OCI-LY7 (cell line): ENCODE measurements around the gene ADSS1. TPM values are rescaled to one million over a fixed set of nuclear protein-coding genes. Genes with fewer than 3 reads are reported as not detected.

Source experiments
- BruUV-seq: library from RNA; stranded (reverse); fragments of 400-500 nt; replicated peaks from 2 replicates; lab custom pipeline; 2021; lab: Mats Ljungman, UMichigan
- CTCF ChIA-PET: fragments of 300-600 bp; sonication (Branson Sonifier 250); formaldehyde crosslinking; loops from one replicate; lab custom pipeline; 2022; ENCODE audit warnings: antibody characterized with exemption; ENCODE audit not compliant: unreplicated experiment; lab: Charles Lee
- POLR2A ChIA-PET: fragments of 300-600 bp; sonication (Branson Sonifier 250); formaldehyde crosslinking; loops from one replicate; lab custom pipeline; 2022; ENCODE audit warnings: antibody characterized with exemption; lab: Charles Lee
- DNase-seq: peaks from one replicate; pipeline ENCODE4 v3.0.0-alpha.2; 2015; ENCODE audit warnings: low spot score
- H2AFZ ChIP-seq: fragments of 200-600 bp; sonication (generic), shearing (Covaris generic); 2 replicates; pipeline ENCODE4 v1.6.1; 2014; ENCODE audit warnings: mild to moderate bottlenecking, antibody characterized with exemption, low read length, moderate library complexity
- H3K27ac ChIP-seq: fragments of 200-600 bp; sonication (generic); 2 replicates; pipeline ENCODE4 v1.5.1; 2014; ENCODE audit warnings: mixed run types, low read depth, mild to moderate bottlenecking, moderate library complexity, low read length, inconsistent platforms; ENCODE audit not compliant: poor library complexity, severe bottlenecking
- H3K36me3 ChIP-seq: fragments of 200-600 bp; sonication (generic); 2 replicates; pipeline ENCODE4 v1.6.1; 2014; ENCODE audit warnings: mild to moderate bottlenecking, antibody characterized with exemption, low read length, moderate library complexity, mixed read lengths; ENCODE audit not compliant: insufficient read depth
- H3K4me1 ChIP-seq: fragments of 200-600 bp; sonication (generic); 2 replicates; pipeline ENCODE4 v1.5.1; 2014; ENCODE audit warnings: mild to moderate bottlenecking, low read length; ENCODE audit not compliant: insufficient read depth, poor library complexity, severe bottlenecking
- H3K4me2 ChIP-seq: fragments of 200-600 bp; sonication (generic); 2 replicates; pipeline ENCODE4 v1.6.1; 2014; ENCODE audit warnings: mild to moderate bottlenecking, low read length
- H3K4me3 ChIP-seq: fragments of 200-600 bp; sonication (generic); 2 replicates; pipeline ENCODE4 v1.5.1; 2014; ENCODE audit warnings: mild to moderate bottlenecking, low read depth, low read length; ENCODE audit not compliant: poor library complexity, severe bottlenecking
- H3K79me2 ChIP-seq: fragments of 200-600 bp; sonication (generic); 2 replicates; pipeline ENCODE4 v1.6.1; 2016; ENCODE audit warnings: low read depth, mild to moderate bottlenecking, low read length, moderate library complexity, mixed read lengths; ENCODE audit not compliant: insufficient read depth
- H3K9me2 ChIP-seq: fragments of 200-600 bp; sonication (generic); 2 replicates; pipeline ENCODE4 v1.6.1; 2016; ENCODE audit warnings: mild to moderate bottlenecking, low read length, mixed read lengths; ENCODE audit not compliant: insufficient read depth
- H3K9me3 ChIP-seq: fragments of 200-600 bp; sonication (generic); 2 replicates; pipeline ENCODE4 v1.6.1; 2014; ENCODE audit warnings: mild to moderate bottlenecking, mixed run types, low read length, mixed read lengths
- H4K20me1 ChIP-seq: fragments of 200-600 bp; sonication (generic); 2 replicates; pipeline ENCODE4 v1.6.1; 2014; ENCODE audit warnings: mild to moderate bottlenecking, antibody characterized with exemption, low read length, moderate library complexity, mixed read lengths; ENCODE audit not compliant: insufficient read depth
- EZH2phosphoT487 ChIP-seq: fragments of 200-600 bp; sonication (generic); IDR thresholded peaks from 2 replicates; pipeline ENCODE4 v1.6.1; 2018; ENCODE audit warnings: low read depth, borderline replicate concordance, mild to moderate bottlenecking, mixed run types, antibody characterized with exemption, low read length, moderate library complexity, mixed read lengths
- intact Hi-C: fragments of 100-400 bp; cut with micrococcal nuclease; formaldehyde crosslinking; loops from one replicate; pipeline ENCODE4 v1.10.0; 2022; ENCODE audit not compliant: unreplicated experiment
- microRNA-seq: library from miRNA; unstranded; fragments of <30 nt; microRNA quantifications from one replicate; pipeline ENCODE4 v1.2.0, GENCODE V29; 2022; ENCODE audit warnings: borderline replicate concordance
- small RNA-seq: library from RNA; depleted of rRNA; stranded (forward); fragments of <200 nt; gene quantifications from one replicate; pipeline ENCODE3, GENCODE V24; 2014
- total RNA-seq, 2 experiments: library from RNA; depleted of rRNA in 1 of 2; stranded (reverse); fragments of >200 nt in 1 of 2; shearing (Covaris generic) in 1 of 2; gene quantifications; 2 replicates each; pipeline ENCODE4 v1.2.3, GENCODE V29; 2014 to 2022
- TF ChIP-seq, protein P1 (sequence below): fragments of 200-600 bp; sonication (generic); conservative IDR thresholded peaks from 2 replicates; pipeline ENCODE4 v1.5.1; 2014; ENCODE audit warnings: mild to moderate bottlenecking, antibody characterized with exemption, low read length, moderate library complexity, mixed read lengths

The ADSS1 gene
- total RNA-seq, 2 experiments from 2014 or later, result 2.8 TPM; not detected in 1

DNA sequence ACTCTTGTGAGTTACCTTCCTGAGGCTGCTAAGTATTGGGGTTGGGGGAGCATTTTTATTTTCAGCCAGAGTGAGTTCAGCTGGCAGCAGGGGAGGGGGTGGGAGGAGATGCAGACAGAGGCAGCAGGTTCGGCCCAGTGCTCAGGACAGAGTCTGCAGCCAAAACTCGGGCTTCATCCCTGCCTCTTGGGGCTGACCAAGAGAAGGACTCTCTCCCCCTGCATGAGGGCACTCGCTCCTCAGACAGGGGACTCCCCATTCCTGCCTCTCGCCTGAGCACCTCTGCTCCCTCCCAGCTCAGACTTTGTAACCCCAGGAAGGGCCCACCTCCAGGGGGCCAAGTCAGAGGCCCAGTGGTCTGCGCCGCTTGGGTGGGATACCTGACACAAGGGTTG, 72.7 kb downstream of the ADSS1 start:
- Histone ChIP-seq H3K9me2 (no peaks in the 10 kb centered on the region), H3K4me1 (peaks cover 28% of the 10 kb centered on the region), H2AFZ (no peak overlapping the region), H3K4me2 (no peak overlapping the region), H3K36me3 (no peaks in the 10 kb centered on the region), H4K20me1 (peaks cover 9% of the 10 kb centered on the region; the same call in 1 of the 2 replicates), H3K79me2 (no peaks in the 10 kb centered on the region), H3K9me3 (no peaks in the 10 kb centered on the region), H3K27ac (no peak overlapping the region), H3K4me3 (no peak overlapping the region)
- ChIA-PET CTCF (no interaction called here), POLR2A (no interaction called here)
- TF ChIP-seq EZH2phosphoT487, result no peak
- TF ChIP-seq, protein P1, sequence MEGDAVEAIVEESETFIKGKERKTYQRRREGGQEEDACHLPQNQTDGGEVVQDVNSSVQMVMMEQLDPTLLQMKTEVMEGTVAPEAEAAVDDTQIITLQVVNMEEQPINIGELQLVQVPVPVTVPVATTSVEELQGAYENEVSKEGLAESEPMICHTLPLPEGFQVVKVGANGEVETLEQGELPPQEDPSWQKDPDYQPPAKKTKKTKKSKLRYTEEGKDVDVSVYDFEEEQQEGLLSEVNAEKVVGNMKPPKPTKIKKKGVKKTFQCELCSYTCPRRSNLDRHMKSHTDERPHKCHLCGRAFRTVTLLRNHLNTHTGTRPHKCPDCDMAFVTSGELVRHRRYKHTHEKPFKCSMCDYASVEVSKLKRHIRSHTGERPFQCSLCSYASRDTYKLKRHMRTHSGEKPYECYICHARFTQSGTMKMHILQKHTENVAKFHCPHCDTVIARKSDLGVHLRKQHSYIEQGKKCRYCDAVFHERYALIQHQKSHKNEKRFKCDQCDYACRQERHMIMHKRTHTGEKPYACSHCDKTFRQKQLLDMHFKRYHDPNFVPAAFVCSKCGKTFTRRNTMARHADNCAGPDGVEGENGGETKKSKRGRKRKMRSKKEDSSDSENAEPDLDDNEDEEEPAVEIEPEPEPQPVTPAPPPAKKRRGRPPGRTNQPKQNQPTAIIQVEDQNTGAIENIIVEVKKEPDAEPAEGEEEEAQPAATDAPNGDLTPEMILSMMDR, result no peak
- intact Hi-C loops, result no loop called here
- DNase-seq, result no peak
- no TSS peak for BruUV-seq

Small RNA genes lying within 50 kb of the gene (microRNA-seq; reads per million reads assigned to microRNA genes)
- gene MIR4710, result 3.8 reads per million

Small RNA genes lying within 50 kb of the gene (small RNA-seq; reads per million reads assigned to genes)
- not detected for gene MIR4710

Other genes with a start within 250 kb of the ADSS1 start
- gene C14orf180, start 144.5 kb upstream of the ADSS1 start, total RNA-seq (2014; rRNA removed; shearing (Covaris generic)), result not detected in 2 replicates
- gene C14orf180, start 144.5 kb upstream of the ADSS1 start, total RNA-seq (2022), result not detected in 2 replicates
- not detected in 2 replicates for gene TMEM179, start 119.5 kb upstream of the ADSS1 start, total RNA-seq (2014; rRNA removed; shearing (Covaris generic))
- gene TMEM179, start 119.5 kb upstream of the ADSS1 start, total RNA-seq (2022), result not detected in 2 replicates
- 32.7 and 39.4 TPM in 2 replicates for gene INF2, start 34.6 kb upstream of the ADSS1 start, total RNA-seq (2014; rRNA removed; shearing (Covaris generic))
- 43.4 and 51.6 TPM in 2 replicates for gene INF2, start 34.6 kb upstream of the ADSS1 start, total RNA-seq (2022)
- gene SIVA1, start 28.9 kb downstream of the ADSS1 start, total RNA-seq (2014; rRNA removed; shearing (Covaris generic)), result 215 and 244 TPM in 2 replicates
- gene SIVA1, start 28.9 kb downstream of the ADSS1 start, total RNA-seq (2022), result 88.3 and 111 TPM in 2 replicates
- gene AKT1, start 71.5 kb downstream of the ADSS1 start, total RNA-seq (2014; rRNA removed; shearing (Covaris generic)), result 75.4 and 83.0 TPM in 2 replicates
- gene AKT1, start 71.5 kb downstream of the ADSS1 start, total RNA-seq (2022), result 108 and 109 TPM in 2 replicates
- 0.98 and 2.4 TPM in 2 replicates for gene ZBTB42, start 76.9 kb downstream of the ADSS1 start, total RNA-seq (2014; rRNA removed; shearing (Covaris generic))
- 1.9 and 2.4 TPM in 2 replicates for gene ZBTB42, start 76.9 kb downstream of the ADSS1 start, total RNA-seq (2022)
- 0.16 TPM in 1 of 2 replicates, not detected in the other for gene CEP170B, start 141.0 kb downstream of the ADSS1 start, total RNA-seq (2014; rRNA removed; shearing (Covaris generic))
- gene CEP170B, start 141.0 kb downstream of the ADSS1 start, total RNA-seq (2022), result 0.09 and 0.10 TPM in 2 replicates
- gene PLD4, start 200.7 kb downstream of the ADSS1 start, total RNA-seq (2014; rRNA removed; shearing (Covaris generic)), result 0.66 TPM in 1 of 2 replicates, not detected in the other
- 3.7 and 5.1 TPM in 2 replicates for gene PLD4, start 200.7 kb downstream of the ADSS1 start, total RNA-seq (2022)